ENCODE data around the gene MCM7. TPM values are rescaled to one million over a fixed set of nuclear protein-coding genes. Genes with fewer than 3 reads are reported as not detected.

MCM7 gene
- total and polyA plus RNA-seq, 2 of the 13 experiments (the other 11 are each of a cell fraction or from before 2014, with no cell fraction given) = 84.5 to 214 TPM

DNA sequence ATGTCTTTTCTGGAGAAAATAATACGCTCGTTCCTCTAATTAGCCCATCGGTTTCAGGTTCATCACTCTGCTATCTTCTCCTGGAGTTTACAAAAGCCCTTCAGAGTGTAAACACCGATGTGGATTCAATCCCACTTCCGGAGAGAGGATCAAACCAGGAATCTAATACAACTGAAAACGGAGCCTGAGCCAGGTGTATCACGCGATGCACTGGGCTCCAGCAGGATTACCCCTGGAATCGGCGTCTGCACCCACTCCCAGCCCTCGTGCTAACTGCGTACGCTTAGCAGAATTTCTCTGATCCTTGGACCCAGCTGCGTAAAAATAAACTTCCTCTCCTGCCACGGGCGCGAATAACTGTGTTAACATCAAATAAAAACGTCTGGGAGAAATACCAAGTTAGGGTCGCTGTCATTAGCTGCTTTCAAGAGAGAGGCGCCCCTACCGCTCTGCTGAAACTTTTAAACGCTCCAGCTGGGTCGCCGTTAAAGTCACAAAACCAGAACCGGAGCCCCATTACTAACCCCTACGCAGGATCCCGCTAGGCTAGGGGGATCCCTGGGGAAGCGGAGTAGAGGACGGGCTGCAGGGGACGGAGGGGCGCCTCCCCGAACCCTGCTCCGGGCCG is 20.2 kb downstream of the MCM7 start (continued):
- TF ChIP-seq ZNF782 (CRISPR knock-in tag; IDR thresholded peaks at IDR 0.05; ENCODE audit: borderline replicate concordance) (no peak), ZBTB49 (CRISPR knock-in tag; IDR thresholded peaks at IDR 0.05; ENCODE audit: borderline replicate concordance) (no peak), ZNF564 (CRISPR knock-in tag; IDR thresholded peaks at IDR 0.05) (no peak), ZNF839 (CRISPR knock-in tag; IDR thresholded peaks at IDR 0.05; ENCODE audit: borderline replicate concordance) (no peak), MED13 (CRISPR knock-in tag; IDR thresholded peaks at IDR 0.05) (no peak), ZNF34 (CRISPR knock-in tag; IDR thresholded peaks at IDR 0.05; ENCODE audit: borderline replicate concordance) (no peak), KLF6 (CRISPR knock-in tag; IDR thresholded peaks at IDR 0.05) (no peak), PTBP1 (IDR thresholded peaks at IDR 0.05; ENCODE audit: low read depth, low read length, poor library complexity, severe bottlenecking) (no peak), ZBTB43 (CRISPR knock-in tag; conservative IDR thresholded peaks at IDR 0.05) (no peak), ZNF143 (CRISPR knock-in tag; IDR thresholded peaks at IDR 0.05) (no peak), ZSCAN21 (CRISPR knock-in tag; IDR thresholded peaks at IDR 0.05; ENCODE audit: borderline replicate concordance) (no peak), ZNF451 (CRISPR knock-in tag; IDR thresholded peaks at IDR 0.05) (no peak), BRF2 (CRISPR knock-in tag; IDR thresholded peaks at IDR 0.05) (no peak), KLF15 (CRISPR knock-in tag; IDR thresholded peaks at IDR 0.05; ENCODE audit: borderline replicate concordance) (no peak), ZNF615 (CRISPR knock-in tag; IDR thresholded peaks at IDR 0.05; ENCODE audit: borderline replicate concordance) (no peak), MTA1 (CRISPR knock-in tag; IDR thresholded peaks at IDR 0.05; ENCODE audit: borderline replicate concordance) (no peak), E2F1 (CRISPR knock-in tag; IDR thresholded peaks at IDR 0.05) (no peak), FOSL1 (CRISPR knock-in tag; IDR thresholded peaks at IDR 0.05; ENCODE audit: borderline replicate concordance) (no peak), NRL (CRISPR knock-in tag; IDR thresholded peaks at IDR 0.05; ENCODE audit: borderline replicate concordance) (no peak)
- TF ChIP-seq, protein P1, sequence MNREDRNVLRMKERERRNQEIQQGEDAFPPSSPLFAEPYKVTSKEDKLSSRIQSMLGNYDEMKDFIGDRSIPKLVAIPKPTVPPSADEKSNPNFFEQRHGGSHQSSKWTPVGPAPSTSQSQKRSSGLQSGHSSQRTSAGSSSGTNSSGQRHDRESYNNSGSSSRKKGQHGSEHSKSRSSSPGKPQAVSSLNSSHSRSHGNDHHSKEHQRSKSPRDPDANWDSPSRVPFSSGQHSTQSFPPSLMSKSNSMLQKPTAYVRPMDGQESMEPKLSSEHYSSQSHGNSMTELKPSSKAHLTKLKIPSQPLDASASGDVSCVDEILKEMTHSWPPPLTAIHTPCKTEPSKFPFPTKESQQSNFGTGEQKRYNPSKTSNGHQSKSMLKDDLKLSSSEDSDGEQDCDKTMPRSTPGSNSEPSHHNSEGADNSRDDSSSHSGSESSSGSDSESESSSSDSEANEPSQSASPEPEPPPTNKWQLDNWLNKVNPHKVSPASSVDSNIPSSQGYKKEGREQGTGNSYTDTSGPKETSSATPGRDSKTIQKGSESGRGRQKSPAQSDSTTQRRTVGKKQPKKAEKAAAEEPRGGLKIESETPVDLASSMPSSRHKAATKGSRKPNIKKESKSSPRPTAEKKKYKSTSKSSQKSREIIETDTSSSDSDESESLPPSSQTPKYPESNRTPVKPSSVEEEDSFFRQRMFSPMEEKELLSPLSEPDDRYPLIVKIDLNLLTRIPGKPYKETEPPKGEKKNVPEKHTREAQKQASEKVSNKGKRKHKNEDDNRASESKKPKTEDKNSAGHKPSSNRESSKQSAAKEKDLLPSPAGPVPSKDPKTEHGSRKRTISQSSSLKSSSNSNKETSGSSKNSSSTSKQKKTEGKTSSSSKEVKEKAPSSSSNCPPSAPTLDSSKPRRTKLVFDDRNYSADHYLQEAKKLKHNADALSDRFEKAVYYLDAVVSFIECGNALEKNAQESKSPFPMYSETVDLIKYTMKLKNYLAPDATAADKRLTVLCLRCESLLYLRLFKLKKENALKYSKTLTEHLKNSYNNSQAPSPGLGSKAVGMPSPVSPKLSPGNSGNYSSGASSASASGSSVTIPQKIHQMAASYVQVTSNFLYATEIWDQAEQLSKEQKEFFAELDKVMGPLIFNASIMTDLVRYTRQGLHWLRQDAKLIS (CRISPR knock-in tag; IDR thresholded peaks at IDR 0.05) = peak; percentile 26

Measured in HepG2 (cell line).